GM21515 (cell line): ENCODE measurements around the gene TMEM150C.
"Not testable (repeated sequence)": the region's sequence is repeated elsewhere in the genome, so short reads cannot be mapped to it uniquely, and the experiment has no call there.

Source experiments
- ATAC-seq: cut with Tn5 transposase; IDR thresholded peaks from one replicate; pipeline ENCODE4 v1.9.1; 2021; ENCODE audit not compliant: unreplicated experiment

The TMEM150C gene

GRCh38 chr4:82569727-82570126 lies 7.9 kb upstream of the TMEM150C start:
- no peak for ATAC-seq

DNA sequence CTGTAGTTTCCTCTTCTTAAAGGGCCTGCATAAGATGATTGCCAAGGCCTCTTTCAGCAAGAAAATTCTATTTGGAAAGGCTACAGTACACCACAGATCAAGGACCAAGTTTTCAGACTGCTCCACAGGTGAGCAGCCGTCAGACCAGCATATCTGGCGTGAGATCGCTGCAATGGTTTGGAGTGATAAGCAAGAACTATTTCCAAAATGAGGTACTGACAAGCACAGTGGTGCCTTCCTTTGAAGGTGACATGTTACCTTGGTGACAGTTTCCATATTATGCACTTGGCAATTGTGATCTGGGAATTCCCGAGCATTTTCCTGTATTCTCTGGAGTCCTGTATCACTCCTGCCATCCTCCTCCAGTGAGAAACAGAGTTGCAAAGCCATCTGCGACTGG lies 7.3 kb upstream of the TMEM150C start:
- ATAC-seq, result no peak

DNA sequence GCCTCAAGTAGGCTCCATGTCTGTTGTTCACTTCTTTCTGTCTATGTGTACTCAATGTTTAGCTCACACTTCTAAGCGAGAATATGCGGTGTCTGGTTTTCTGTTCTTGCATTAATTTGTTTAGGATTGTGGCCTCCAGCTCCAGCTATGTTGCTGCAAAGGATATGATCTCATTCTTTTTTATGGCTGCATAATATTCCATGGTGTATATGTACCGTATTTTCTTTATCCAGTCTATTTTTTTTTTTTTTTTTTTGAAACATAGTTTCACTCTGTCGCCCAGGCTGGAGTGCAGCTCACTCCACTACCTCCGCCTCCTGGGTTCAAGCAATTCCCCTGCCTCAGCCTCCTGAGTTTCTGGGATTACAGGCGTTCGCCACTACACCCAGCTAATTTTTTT lies 5.7 kb upstream of the TMEM150C start:
- ATAC-seq, result no peak

DNA sequence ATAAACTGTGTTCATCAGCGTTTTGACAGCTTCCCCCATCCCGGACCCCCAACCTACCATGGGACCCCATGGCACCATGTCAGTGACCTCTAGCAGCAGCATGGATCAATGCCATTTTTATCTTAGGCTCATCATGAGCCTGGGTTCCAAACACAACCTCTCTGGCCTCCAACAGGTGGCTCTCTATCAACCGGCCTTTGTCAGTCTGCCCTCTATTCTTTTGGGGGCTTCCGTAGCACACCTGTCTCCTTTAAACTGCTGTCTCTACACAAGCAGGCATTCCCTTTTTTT lies 721 bp upstream of the TMEM150C start:
- no peak for ATAC-seq

- no peak for ATAC-seq
Measured at GRCh38 chr4:82560853-82561785, 669 bp downstream of the TMEM150C start.

DNA sequence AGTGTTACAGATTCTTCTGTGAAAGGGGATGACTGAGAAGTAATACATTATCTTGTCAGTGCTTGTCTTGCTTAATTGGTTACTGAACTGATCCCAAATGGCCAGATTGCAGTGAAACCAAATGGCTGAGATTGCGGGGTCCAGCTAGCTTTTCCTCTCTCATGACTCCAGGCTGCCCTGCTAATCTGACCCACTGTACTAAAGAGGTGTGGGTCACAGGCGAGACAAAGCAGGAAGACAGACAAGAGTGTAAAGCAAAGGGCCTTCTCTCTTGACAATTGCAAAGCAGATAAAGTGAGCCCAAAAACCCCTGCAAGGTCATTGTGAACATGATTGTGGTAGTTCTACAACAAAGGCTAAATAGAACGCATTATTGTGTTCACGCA lies 2.1 kb downstream of the TMEM150C start:
- no peak for ATAC-seq

GRCh38 chr4:82559090-82559734 lies 2.6 kb downstream of the TMEM150C start:
- ATAC-seq, result not testable (repeated sequence)

- ATAC-seq, result no peak
Measured at GRCh38 chr4:82555276-82555675, 6.5 kb downstream of the TMEM150C start.

GRCh38 chr4:82553020-82553419 lies 8.8 kb downstream of the TMEM150C start:
- ATAC-seq, result no peak

DNA sequence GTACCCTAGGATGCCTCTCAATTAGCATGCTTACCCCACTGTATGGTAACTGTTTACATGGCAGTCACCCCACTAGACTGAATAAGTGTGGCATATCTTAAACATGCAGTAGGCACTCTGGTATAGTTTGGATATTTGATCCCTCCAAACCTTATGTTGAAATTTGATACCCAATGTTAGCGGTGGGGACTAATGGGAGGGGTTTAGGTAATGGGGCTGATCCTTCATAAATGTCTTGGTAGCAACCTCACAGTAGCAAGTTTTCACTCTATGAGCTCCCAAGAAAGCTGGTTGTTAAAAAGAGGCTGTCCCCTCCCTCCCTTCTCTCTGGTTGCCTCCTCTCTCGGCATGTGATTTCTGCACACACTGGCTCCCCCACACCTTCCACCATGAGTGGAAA lies 10.1 kb downstream of the TMEM150C start:
- ATAC-seq, result no peak

DNA sequence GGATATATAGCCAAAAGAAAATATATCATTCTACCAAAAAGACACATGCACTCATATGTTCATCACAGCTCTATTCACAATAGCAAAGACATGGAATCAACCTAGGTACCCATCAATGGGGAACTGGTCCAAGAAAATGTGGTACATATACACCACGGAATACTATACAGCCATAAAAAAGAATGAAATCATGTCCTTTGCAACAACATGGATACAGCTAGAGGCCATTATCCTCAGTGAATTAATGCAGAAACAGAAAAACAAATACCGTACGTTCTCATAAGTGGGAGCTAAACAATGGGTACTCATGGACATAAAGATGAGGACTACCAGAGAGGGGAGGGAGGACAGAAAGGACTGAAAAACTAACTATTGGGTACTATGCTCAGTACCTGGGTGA lies 13.9 kb downstream of the TMEM150C start:
- ATAC-seq, result not testable (repeated sequence)

- ATAC-seq, result no peak
Measured at GRCh38 chr4:82543131-82543530, 18.7 kb downstream of the TMEM150C start.

DNA sequence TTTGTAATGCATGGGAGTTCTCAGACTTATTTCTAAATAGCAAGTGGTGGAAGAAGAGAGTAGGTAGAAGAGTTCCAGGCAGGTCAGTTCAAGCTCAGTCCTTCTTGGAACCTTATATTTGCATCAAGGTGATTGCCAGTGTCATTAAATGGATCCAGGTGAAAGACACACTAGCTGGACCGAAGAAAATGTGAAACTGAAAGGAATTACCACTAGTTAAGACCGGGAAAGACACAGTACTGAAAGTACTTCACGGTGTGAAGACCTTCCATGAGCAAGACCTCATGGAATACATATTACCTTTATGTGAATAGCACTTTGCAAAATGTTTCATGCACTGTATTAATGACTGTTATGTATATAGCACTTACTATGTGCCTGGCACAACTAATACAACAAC lies 19.1 kb downstream of the TMEM150C start:
- no peak for ATAC-seq

GRCh38 chr4:82529322-82529721 lies 32.5 kb downstream of the TMEM150C start:
- ATAC-seq, result no peak

DNA sequence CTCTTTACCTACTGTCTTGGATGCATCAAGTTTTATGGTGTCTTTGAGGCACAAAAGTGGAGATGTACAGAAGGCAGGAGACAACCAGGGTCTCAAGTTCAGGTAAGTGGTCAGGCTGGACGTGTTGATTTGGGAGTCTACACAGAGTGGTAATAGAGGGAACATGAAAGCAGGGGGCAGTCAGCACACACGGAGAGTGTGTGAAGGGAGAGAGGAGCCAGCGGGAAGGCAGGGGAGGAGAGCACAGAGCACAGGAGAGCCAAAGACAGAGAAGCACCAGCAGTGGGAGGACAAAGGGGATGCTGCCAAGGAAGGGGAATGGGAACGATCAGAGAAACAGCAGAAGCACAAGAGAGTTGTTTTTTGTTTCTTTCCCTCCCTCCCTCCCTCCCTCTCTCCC lies 32.9 kb downstream of the TMEM150C start:
- no peak for ATAC-seq

GRCh38 chr4:82528074-82528473 lies 33.7 kb downstream of the TMEM150C start:
- no peak for ATAC-seq

GRCh38 chr4:82525307-82525911 lies 36.4 kb downstream of the TMEM150C start:
- ATAC-seq, result no peak

GRCh38 chr4:82524570-82525152 lies 37.1 kb downstream of the TMEM150C start:
- ATAC-seq, result no peak

DNA sequence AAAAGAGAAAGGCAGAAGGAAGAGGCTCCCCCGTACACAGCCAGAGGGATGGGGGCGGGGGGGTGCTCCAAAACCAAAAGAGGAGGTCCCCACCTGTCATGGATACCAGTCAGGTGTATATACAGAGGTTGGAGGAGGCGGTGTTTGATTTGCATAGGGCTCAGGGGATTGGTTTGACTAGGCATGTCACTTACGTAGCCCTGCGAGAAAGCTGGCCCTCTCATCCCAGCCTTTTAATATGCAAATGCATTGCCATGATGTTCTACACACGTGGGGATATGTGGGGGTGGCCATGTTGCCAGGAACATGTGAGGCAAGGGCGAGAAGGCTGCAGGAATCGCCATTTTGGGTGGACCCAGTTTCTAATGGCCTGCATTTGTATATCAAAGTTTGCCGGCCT lies 38.6 kb downstream of the TMEM150C start:
- ATAC-seq, result no peak

GRCh38 chr4:82522472-82522871 lies 39.3 kb downstream of the TMEM150C start:
- ATAC-seq, result no peak

DNA sequence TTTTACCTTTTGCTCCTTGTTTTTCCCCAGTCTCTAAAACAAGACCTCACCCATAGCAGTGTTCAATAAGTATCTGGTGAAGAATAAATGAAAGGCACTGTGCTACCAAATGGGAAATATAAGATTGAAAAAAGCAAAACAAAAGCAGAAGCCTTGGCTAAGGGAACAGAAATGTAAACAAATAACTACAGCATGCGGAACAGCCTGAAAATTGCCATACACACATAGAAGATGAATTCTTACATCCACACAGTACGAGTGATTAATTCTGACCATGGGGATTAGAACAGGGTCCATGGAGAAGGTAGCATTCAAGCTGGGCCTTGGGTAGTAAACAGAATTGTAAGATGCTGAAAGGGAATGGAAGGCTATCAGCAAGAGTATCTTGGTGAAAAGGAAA lies 40.5 kb downstream of the TMEM150C start:
- ATAC-seq, result no peak

GRCh38 chr4:82519776-82520175 lies 42.0 kb downstream of the TMEM150C start:
- no peak for ATAC-seq
